GM10847 (cell line): ENCODE data around the gene ST7.

Experiments used
- POLR2A ChIP-seq: IDR thresholded peaks from 2 replicates; pipeline ENCODE4 v1.6.1; 2011; ENCODE audit not compliant: insufficient read length; ENCODE audit errors: extremely low read depth

ST7 gene

DNA sequence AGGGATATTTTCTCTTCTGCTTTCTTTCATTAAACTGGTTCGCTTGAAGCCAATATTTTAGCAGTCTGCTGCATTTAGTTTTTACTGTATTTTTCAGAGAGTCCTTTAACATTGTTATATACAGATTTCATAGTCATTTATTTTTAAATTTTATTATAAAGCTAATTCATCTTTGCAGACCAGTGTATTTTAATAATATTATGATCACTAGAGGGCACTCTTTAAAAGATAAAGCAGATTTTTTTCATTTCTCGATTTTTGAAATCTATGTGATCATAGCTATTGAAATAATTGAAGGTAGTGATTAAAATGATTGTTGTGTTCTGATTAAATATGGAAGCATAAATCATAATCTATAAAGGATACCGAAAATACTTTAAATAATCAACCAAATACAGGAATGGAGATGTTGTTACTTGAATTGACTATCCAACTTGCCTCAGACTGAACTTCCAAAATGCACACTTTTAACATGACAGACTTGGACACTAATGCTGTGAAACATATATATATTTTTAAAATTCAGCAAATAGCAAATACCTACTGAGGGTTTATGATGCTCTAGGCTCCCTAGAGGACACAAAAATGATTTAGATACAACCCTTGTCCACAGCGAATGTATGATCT is 35.2 kb downstream of the ST7 start:
- no peak for TF ChIP-seq POLR2A

DNA sequence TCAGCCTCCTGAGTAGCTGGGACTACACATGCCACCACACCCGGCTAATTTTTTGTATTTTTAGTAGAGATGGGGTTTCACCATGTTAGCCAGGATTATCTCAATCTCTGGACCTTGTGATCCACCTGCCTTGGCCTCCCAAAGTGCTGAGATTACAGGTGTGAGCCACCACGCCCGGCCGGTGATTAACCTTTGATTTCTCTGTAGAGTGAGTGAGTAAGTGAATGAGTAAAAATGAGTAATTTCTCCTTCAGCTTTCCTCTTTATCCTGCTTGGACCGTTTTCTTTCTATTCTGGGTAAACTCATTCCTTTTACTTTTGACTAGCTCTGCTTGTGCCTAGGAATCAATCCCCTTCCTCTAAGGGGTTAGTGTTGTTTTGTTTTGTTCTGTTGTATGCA is 36.8 kb downstream of the ST7 start:
- no peak for TF ChIP-seq POLR2A

DNA sequence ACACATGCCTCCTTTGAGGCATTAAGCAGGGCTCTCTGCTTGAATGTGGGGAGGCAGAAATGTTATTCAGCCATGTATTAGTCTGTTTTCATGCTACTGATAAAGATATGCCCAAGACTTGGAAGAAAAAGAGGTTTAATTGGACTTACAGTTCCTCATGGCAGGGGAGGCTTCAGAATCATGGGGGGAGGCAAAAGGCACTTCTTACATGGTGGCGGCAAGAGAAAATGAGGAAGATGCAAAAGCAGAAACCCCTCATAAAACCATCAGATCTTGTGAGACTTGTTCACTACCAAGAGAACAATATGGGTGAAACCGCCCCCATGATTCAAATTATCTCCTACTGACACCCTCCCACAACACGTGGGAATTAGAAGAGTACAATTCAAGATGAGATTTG is 37.9 kb downstream of the ST7 start:
- TF ChIP-seq POLR2A, result no peak

DNA sequence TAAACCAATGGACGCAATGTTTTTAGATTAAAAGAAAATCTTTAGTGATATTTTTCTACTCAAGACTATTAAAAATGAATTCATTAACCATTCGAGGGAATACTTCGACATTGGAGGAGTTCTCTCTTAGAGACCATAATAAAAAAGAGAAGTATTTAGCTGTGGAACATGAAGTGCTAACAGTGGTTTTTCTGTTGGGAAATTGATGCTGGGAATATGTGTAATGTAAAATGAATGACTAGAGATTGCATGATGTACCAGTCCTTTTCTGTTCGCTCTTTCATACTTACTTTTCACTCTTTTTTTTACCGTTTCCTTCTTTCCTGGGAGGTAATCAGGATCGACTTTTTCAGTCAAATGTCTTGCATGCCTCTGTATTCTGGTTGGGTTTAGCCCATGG is 41.3 kb downstream of the ST7 start:
- TF ChIP-seq POLR2A, result no peak

DNA sequence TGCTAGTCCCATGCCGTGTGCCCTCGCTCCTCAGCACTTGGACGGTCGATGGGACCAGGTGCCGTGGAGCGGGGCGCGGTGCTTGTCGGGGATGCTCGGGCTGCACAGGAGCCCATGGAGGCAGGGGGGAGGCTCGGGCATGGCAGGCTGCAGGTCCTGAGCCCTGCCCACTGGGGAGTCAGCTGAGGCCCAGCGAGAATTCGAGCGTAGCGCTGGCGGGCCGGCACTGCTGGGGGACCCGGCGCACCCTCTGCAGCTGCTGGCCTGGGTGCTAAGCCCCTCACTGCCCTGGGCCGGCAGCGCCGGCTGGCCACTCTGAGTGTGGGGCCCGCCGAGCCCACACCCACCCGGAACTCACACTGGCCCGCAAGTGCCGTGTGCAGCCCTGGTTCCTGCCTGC is 44.7 kb downstream of the ST7 start:
- no peak for TF ChIP-seq POLR2A

DNA sequence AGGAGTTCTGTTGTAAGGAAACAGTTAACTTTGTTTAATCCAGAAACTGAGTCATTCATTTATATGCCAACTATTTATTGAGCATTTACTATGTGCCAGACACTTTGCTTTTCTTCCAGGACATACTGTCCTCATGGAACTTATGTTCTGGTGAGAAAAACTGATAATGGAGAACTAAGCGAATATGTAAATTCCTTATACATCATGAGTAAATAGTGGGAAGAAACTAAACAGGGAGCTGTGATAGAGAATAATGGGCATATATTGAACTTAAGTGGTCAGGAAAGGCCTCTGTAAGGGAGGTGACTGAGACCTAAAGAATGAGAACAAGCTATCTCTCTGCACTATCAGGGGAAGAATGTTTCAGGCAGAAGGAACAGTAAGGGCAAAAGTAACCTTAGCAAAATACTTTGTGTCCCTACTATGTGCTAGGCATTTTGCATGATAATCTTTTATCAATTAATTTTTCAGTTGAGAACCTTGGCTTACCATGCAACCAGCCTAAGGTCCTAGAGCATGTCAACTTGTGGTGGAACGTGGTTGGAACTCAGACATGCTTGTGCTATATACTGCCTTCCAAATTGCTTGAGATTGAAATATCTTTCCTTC is 45.4 kb downstream of the ST7 start:
- TF ChIP-seq POLR2A, result no peak

DNA sequence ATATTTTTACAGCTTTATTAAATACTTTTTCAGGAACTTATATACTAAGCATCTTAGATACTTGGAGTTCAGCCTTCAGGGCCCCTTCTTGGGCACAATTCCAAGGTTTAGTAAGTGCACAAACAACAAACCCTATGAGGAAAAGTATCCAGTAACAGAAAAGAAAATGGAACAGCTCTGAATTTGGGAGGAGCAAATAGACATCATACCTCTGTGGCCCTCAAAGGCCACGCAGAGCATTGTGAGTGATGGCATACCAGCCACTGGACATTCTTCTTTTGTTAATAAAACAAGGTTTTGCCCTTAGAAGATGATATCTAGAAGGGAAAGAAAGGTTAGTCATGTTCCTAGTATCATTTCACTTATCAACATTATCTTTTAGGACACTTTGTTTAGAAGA is 46.0 kb downstream of the ST7 start:
- no peak for TF ChIP-seq POLR2A

DNA sequence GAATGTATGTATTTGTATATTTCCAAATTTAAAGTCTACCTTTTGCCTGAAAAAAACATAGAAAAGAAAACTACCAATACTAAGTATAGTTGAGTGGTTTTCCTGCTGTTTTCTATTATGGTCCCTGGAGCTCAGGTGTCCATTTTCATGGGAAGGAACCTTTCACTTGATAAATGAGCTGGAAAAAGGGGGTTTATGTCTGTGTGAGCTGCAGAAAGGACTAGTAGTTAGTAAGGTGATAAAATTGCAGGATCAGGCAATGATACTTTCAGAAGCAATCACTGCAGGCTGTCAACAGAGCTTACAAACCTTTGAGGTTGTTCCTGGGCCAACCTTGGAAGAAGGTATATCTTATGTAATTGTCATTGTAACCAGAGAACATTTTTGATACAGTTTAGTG is 48.0 kb downstream of the ST7 start:
- TF ChIP-seq POLR2A, result no peak

DNA sequence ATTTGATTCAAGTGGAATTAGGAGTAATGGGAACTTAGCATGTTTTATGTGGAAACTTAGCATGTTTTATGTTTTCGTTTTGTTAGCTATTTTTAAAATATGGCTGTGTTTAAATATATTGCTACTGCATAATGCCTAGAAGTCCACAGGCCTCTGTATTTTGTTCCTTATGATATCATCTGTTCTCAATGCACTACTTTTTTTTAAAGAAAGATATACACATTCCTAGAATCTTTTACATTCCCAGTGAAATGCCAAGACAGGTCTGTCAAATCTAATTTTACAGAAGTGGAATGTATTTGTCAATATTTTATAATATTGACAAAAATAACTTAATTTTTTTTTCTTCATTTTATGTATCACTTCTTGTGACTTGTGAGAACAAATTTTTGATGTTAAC is 51.6 kb downstream of the ST7 start:
- no peak for TF ChIP-seq POLR2A

DNA sequence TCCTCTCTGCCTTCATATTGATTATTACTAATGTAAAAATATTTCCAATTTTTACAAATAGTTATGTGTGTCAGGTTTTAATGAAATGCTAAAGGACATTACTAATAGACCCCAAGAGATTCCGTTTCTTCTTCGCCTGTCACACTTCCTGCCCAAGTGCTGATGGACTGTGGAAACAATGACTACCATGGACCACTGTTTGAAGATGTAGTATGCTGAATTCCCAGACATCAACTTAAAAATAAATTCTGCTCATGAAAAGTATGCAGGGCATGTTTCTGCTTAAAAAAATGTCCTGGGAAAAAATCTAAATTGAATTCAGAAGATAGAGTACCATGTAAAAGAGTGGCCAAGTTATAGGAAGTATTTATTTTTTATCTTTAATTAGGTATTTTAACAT is 52.1 kb downstream of the ST7 start:
- TF ChIP-seq POLR2A, result no peak

DNA sequence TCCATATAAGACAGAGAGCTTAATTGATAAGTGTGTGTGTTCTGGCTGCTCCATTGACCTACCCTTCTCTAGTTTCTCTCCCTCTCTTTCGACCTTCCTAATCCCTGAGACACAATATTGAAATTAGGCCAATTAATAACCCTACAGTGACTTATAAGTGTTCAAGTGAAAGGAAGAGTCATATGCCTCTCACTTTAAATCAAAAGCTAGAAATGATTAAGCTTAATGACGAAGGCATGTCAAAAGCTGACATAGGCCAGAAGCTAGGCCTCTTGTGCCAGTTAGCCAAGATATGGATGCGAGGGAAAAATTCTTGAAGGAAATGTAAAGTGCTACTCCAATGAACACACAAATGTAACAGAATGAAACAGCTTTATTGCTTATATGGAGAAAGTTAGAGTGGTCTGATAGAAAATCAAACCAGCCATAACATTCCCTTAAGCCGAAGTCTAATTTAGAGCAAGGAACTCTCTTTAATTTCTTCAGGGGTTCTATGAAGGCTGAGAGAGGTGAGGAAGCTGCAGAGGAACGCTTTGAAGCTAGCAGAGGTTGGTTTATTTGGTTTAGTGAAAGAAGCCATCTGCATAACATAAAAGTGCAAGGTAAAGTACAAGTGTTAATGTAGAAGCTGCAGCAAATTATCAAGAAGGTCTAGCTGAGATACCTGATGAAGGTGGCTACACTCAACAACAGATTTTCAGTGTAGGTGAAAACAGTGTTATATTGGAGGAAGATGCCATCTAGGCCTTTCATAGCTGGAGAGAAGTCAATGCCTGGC is 53.8 kb downstream of the ST7 start:
- TF ChIP-seq POLR2A, result no peak

DNA sequence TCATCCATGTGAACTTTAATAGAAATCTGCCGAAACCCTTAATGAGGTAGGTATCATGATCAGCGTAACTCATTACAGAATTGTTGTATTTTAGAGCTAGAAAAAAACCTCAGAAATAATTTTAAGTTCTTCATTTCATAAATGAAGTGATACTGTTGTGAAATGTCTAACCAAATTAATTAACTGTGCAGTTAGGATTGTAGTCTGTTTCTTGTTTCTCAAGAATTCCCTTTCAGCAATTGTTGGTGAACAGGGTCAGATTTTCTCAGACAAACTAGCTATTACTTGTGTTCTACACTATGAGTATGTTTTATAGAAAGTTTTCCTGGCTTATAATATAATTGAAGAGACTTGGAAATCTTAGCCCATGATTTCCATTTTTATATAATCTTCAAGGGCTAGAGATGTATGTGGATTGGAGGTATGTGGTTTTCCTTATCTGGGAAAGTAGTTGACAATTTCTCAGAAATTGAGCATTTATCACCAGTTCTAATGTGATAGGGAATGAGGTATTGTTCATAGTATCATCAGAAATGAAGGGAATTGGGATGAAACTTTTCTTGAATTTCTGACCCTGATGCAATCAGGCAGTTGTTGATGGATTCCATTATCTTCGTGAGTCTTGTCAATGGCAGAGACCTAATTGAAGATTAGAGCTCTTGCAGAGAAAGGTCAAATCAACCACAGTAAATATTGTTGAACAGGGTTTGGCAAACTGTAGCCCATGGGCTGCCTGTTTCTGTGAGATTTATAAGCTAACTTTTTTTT is 55.0 kb downstream of the ST7 start:
- no peak for TF ChIP-seq POLR2A

DNA sequence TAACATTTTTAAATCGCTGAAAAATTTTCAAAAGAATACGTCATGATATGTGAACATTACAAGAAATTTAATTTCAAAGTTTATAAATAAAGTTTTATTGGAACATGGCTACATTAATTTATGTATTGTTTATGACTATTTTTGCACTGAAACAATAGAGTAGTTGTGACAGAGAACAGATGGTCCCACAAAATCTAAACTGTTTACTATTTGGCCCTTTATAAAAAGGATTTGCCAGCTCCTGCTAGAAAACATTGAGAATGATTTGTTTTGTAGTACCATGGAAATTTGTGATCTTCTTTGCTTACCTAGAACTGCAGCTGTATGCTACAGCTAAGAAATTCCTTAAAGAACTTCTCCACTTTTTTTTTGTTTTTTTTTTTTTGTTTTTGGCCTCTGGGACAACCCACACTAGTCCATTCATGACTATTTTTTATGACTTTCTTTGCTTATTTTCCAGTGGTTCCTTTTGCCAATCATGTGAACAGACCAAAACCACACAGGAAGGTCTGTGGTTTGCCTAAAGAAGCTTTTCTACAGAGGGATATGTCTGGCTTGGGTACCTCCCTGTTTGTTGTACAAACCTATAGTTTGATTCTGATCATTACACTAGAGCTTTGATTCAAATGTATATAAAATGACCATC is 55.7 kb downstream of the ST7 start:
- TF ChIP-seq POLR2A, result no peak

DNA sequence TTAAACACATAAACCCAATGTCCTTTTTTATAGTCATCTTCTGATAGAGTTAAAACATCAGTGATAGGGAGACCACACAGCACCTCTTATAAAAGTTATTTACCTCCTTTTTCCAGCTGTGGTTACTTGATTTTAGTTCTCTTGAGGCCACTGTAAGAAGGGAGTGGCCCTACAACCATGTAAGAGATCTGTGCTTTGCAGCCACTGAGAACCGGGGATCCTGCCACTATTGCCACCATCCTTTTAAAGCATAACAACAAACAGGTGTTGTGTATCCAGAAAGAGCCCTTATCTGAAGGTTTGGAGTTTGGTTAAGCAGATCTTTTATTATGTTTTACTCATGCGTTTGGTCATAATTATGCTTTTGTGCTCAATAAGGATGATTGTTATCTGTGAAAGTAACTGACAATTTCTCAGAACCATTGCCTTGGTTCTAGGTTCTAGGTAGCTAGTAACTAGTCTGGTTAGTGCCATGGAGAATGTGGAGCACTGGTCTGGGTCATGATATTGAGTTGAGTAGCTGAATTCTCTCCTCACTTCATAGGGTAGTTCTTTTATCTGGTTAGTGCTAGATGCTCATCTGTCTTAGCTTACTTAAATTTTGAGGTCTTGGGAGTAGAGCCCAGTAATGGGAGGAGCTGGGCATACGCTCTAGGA is 56.5 kb downstream of the ST7 start:
- TF ChIP-seq POLR2A, result no peak
